ENCODE results near the gene ITPRID2.

DNA sequence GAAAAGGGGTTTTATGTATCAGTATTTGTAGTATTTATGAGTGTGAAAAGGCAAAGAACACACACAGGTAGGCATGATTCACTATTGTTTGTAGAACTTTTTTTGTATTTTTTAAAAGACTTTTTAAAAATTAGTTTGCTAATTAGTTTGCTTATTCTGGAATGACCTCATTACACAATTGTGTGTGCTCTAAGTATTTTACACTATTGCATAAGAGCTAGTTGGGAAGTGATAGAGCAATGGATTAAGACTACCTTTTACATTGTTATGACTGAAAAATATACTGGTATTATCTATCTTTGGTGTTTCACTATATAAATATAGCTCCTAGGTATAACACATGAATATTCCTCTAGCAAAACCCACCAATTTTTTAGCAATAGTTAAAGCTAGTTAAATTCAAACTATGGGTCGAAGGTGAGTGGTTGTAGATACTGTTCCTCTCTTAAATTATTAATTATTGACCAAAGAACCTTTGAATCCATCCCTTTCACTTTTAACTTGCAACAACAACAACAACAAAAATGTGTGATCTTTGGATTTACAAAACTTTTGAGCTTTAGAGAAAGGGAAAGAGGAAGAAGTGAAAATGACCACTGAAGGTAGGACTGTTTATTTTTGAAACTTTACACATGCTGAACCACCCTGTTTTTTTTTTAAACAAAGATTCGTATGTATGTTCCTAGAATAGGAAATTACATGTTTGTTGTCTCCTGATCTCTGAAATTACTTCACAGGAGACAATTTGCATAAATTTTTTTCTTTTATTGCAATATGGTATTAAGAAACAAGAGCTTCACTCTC lies 18.7 kb downstream of the ITPRID2 start:
- TF ChIP-seq, protein P1, sequence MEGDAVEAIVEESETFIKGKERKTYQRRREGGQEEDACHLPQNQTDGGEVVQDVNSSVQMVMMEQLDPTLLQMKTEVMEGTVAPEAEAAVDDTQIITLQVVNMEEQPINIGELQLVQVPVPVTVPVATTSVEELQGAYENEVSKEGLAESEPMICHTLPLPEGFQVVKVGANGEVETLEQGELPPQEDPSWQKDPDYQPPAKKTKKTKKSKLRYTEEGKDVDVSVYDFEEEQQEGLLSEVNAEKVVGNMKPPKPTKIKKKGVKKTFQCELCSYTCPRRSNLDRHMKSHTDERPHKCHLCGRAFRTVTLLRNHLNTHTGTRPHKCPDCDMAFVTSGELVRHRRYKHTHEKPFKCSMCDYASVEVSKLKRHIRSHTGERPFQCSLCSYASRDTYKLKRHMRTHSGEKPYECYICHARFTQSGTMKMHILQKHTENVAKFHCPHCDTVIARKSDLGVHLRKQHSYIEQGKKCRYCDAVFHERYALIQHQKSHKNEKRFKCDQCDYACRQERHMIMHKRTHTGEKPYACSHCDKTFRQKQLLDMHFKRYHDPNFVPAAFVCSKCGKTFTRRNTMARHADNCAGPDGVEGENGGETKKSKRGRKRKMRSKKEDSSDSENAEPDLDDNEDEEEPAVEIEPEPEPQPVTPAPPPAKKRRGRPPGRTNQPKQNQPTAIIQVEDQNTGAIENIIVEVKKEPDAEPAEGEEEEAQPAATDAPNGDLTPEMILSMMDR (IDR thresholded peaks at IDR 0.05) = no peak
- TF ChIP-seq POLR2A (IDR thresholded peaks at IDR 0.05) = no peak
